Kidney (tissue), 14 donors: ENCODE measurements around the gene NPAS3. TPM values are rescaled to one million over a fixed set of nuclear protein-coding genes. Genes with fewer than 3 reads are reported as not detected.
A peak's percentile ranks its signal among the peaks of the same experiment; 100 is the strongest.

Experiments
- DNase-seq, 5 donors: peaks; one replicate each; pipeline ENCODE4 v3.0.0-alpha.2; 2013 to 2020
- FAIRE-seq: peaks from 2 replicates; lab custom pipeline; 2012; peaks lifted over from hg19 to GRCh38; lab: Jason Lieb, UNC
- H3K27ac ChIP-seq, 2 donors: one replicate each; pipeline ENCODE4 v1.7.0; 2013; ENCODE audit warnings: low read depth in 2 of 2, low read length in 2 of 2, inconsistent platforms in 1 of 2
- H3K27me3 ChIP-seq: one replicate; pipeline ENCODE4 v1.7.1; 2013; ENCODE audit warnings: low read length, inconsistent platforms; ENCODE audit not compliant: control insufficient read depth, insufficient read depth
- H3K36me3 ChIP-seq, 3 donors: one replicate each; pipeline versions ENCODE4 v1.7.0 to v1.7.1; 2013; ENCODE audit warnings: low read length in 3 of 3, control low read depth in 1 of 3, inconsistent platforms in 1 of 3; ENCODE audit not compliant: insufficient read depth in 3 of 3, control insufficient read depth in 2 of 3
- H3K4me1 ChIP-seq, 3 donors: one replicate each; pipeline versions ENCODE4 v1.7.0 to v1.7.1; 2013; ENCODE audit warnings: low read length in 3 of 3, inconsistent platforms in 1 of 3, low read depth in 1 of 3; ENCODE audit not compliant: control insufficient read depth in 2 of 3, insufficient read depth in 2 of 3
- H3K4me3 ChIP-seq, 3 donors: one replicate each; pipeline versions ENCODE4 v1.7.0 to v1.8.1; 2013; ENCODE audit warnings: low read length in 3 of 3, control low read depth in 1 of 3, inconsistent platforms in 1 of 3
- H3K9ac ChIP-seq, 3 donors: one replicate each; pipeline versions ENCODE4 v1.7.0 to v1.7.1; 2013; ENCODE audit warnings: low read length in 3 of 3, control low read depth in 1 of 3, inconsistent platforms in 1 of 3
- H3K9me3 ChIP-seq, 3 donors: one replicate each; pipeline versions ENCODE4 v1.7.0 to v1.7.1; 2013; ENCODE audit warnings: low read length in 3 of 3, control low read depth in 1 of 3, inconsistent platforms in 1 of 3; ENCODE audit not compliant: control insufficient read depth in 2 of 3, insufficient read depth in 1 of 3
- intact Hi-C: fragments of 100-400 bp; cut with DNase I; formaldehyde crosslinking; loops from one replicate; pipeline ENCODE4 v1.11.1; 2022
- polyA plus RNA-seq: library from polyadenylated mRNA; stranded (reverse); fragments of 350-450 nt; fragmentation: Illumina TruSeq; extraction: RNeasy Lipid Tissue Mini Kit (QIAGEN cat#74804); gene quantifications from one replicate; pipeline ENCODE4 v1.2.3, GENCODE V29; 2014; ENCODE audit warnings: low read depth, low replicate concordance; ENCODE audit not compliant: insufficient read depth
- total RNA-seq: library from RNA; stranded (reverse); fragmentation: NEBNext Ultra II Directional; extraction: Animal tissue kit (Norgen Biotek cat#: 25700); gene quantifications from one replicate; pipeline ENCODE4 v1.2.1, GENCODE V29; 2021
- TF ChIP-seq, protein P1 (sequence below): IDR thresholded peaks from 3 replicates; pipeline ENCODE4 v1.5.1; 2012; ENCODE audit warnings: mild to moderate bottlenecking, moderate library complexity, borderline replicate concordance; ENCODE audit not compliant: insufficient read depth; ENCODE audit errors: extremely low read depth
- donor health status: control.
- donor health status: control.
- donor health status: control.
- donor health status: control.
- donor health status: control.
- donor health status: DM: yes; HTN: yes; CAD: no.
- donor health status: Normal renal cell carcinoma (clear cell type).

Gene NPAS3
- total and polyA plus RNA-seq, 2 donors from 2014 or later, result 0.82 to 5.0 TPM

DNA sequence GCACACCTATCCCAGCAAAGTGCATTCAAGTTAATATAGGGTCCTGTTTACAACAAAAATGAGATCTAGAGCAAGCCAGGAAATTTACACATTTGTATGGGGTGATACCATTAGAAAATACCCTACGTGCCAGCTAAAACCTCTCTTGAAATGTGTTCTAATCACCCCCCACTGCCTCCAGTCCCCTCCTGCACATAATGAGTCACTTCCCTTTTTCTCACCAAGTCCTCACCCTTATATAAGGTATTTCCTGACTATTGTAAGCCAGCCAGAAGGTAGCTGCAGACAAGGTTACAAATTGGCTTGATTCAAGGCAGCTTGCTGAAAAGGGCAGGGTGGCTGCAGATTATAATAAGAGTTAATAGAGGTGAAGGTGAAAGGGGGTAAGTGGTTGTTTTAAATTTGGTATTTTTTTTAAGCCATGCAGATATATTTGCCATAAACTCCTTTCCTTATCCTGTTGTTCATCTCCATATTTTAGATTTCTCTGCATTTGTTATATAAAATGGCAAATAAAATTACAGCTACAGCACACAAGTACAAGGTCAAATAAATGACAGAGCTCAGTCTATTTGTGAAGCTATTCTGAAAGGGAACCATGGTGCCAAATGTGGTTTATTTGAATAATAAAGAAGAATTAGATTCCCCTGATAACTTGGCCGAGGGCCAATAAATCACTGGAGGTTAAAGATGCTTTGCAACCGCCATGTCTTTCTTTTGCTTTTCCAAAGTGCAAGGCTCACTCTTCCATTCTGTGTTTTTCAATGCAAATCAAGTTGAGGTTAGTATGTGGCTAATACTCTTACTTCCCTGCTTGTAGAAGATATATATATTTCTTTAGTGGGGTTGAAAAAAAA lies 626.3 kb downstream of the NPAS3 start:
- H3K36me3 ChIP-seq, result no peaks in the 10 kb centered on the region
- intact Hi-C loops, result no loop called here
- H3K27ac ChIP-seq, result no peak overlapping the region
- no peak for FAIRE-seq
- TF ChIP-seq, protein P1, sequence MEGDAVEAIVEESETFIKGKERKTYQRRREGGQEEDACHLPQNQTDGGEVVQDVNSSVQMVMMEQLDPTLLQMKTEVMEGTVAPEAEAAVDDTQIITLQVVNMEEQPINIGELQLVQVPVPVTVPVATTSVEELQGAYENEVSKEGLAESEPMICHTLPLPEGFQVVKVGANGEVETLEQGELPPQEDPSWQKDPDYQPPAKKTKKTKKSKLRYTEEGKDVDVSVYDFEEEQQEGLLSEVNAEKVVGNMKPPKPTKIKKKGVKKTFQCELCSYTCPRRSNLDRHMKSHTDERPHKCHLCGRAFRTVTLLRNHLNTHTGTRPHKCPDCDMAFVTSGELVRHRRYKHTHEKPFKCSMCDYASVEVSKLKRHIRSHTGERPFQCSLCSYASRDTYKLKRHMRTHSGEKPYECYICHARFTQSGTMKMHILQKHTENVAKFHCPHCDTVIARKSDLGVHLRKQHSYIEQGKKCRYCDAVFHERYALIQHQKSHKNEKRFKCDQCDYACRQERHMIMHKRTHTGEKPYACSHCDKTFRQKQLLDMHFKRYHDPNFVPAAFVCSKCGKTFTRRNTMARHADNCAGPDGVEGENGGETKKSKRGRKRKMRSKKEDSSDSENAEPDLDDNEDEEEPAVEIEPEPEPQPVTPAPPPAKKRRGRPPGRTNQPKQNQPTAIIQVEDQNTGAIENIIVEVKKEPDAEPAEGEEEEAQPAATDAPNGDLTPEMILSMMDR, result no peak
- peaks cover 0 to 2% (median 0%) of the 10 kb centered on the region in 3 donors for H3K4me1 ChIP-seq
- H3K27me3 ChIP-seq, result no peaks in the 10 kb centered on the region
- H3K9me3 ChIP-seq, result no peaks in the 10 kb centered on the region
- H3K9ac ChIP-seq, result no peak overlapping the region
- H3K4me3 ChIP-seq, result no peak overlapping the region
- no peak for DNase-seq

DNA sequence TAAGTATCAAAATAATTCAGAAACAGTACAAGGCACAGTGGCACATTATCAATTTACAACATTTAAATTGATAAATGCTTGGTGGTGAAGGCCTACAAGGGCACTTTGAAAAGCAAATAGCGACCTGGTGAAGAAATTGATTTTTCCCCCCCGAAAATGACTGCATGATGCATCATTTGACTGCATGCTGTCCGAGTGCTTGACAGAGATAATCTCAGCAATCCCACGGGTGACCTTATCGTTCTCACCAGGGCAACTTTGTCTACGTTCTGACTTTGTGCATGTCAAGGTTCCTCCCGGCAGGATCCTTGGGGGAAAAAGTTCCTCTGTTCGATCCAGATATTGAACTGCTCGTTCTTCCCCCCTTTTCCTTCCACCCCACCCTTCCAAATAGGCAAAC lies 627.4 kb downstream of the NPAS3 start:
- Histone ChIP-seq H3K27ac (no peak overlapping the region), H3K27me3 (no peaks in the 10 kb centered on the region), H3K9ac (no peak overlapping the region), H3K4me1 (peaks cover 0 to 2% (median 0%) of the 10 kb centered on the region in 3 donors), H3K9me3 (no peaks in the 10 kb centered on the region), H3K36me3 (no peaks in the 10 kb centered on the region), H3K4me3 (no peak overlapping the region)
- no peak for FAIRE-seq
- TF ChIP-seq, protein P1, result no peak
- no peak for DNase-seq
- intact Hi-C loops, result no loop called here

DNA sequence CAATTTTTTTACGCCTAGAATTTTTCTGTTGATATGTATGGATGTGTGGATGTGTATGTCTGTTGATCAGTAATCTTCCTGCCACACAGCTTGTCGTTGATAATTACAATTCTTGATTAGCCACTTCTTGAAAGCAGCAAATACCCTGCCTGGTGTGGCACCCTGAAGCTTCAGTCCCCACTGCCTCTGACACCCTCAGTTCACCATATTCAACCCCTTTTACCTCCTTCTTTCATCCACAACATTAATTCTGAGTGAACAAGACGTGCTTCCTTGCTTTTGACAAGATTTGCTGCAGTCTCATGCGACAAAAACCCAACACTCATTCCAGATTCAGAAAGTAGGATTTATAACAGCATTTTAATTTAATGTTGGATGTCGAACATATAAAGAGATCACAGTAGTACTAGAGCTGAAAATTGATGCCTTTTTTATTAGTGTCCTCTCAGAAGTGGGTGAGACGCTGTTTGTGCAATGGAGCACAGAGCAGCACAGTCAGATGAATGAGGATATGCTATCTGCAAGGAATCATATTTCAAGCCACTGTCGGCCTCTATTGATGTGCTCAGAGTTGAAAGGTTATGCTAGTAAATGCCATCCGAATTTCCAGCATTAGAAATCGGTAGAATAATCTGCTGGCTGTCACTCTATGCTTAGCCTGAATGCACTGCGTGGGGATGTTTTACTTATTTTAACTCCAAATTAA lies 628.5 kb downstream of the NPAS3 start:
- peaks cover 0 to 2% (median 0%) of the 10 kb centered on the region in 3 donors for H3K4me1 ChIP-seq
- H3K9ac ChIP-seq, result no peak overlapping the region
- no peaks in the 10 kb centered on the region for H3K27me3 ChIP-seq
- TF ChIP-seq, protein P1, result no peak
- peak in 4 of 5 donors; percentile 39 to 69 (median 56) for DNase-seq
- no peak overlapping the region for H3K27ac ChIP-seq
- H3K36me3 ChIP-seq, result no peaks in the 10 kb centered on the region
- H3K4me3 ChIP-seq, result no peak overlapping the region
- H3K9me3 ChIP-seq, result no peaks in the 10 kb centered on the region
- no peak for FAIRE-seq
- intact Hi-C loops, result no loop called here
